Measurements from ENCODE around the gene DNAAF5. TPM values are rescaled to one million over a fixed set of nuclear protein-coding genes. Genes with fewer than 3 reads are reported as not detected.

The DNAAF5 gene
- total RNA-seq, 1 donor from 2014 or later: 59.7 TPM

DNA sequence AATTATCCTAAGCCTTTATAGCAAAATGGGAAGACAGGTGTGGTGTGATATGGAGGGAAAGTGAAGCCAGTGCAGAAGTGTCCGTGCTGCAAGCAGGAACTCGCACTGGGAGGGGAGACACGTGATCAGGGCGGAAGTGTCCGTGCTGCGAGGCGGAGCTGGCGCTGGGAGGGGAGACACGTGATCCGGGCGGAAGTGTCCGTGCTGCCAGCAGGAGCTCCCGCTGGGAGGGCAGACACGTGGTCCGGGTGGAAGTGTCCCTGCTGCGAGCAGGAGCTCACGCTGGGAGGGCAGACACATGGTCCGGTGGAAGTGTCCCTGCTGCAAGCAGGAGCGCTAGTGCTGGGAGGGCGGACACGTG, 41.1 kb downstream of the DNAAF5 start:
- peaks cover 2% of the 10 kb centered on the region for H3K36me3 ChIP-seq (ENCODE audit: control insufficient read depth, insufficient read depth, low read length)
- peak; percentile 80 for DNase-seq (ENCODE audit: low read depth)
- peak overlapping the region; percentile 50 for H3K4me3 ChIP-seq (ENCODE audit: low read depth, low read length)
- no peaks in the 10 kb centered on the region for H3K27me3 ChIP-seq (ENCODE audit: control insufficient read depth, insufficient read depth, low read length)
- TF ChIP-seq, protein P1, sequence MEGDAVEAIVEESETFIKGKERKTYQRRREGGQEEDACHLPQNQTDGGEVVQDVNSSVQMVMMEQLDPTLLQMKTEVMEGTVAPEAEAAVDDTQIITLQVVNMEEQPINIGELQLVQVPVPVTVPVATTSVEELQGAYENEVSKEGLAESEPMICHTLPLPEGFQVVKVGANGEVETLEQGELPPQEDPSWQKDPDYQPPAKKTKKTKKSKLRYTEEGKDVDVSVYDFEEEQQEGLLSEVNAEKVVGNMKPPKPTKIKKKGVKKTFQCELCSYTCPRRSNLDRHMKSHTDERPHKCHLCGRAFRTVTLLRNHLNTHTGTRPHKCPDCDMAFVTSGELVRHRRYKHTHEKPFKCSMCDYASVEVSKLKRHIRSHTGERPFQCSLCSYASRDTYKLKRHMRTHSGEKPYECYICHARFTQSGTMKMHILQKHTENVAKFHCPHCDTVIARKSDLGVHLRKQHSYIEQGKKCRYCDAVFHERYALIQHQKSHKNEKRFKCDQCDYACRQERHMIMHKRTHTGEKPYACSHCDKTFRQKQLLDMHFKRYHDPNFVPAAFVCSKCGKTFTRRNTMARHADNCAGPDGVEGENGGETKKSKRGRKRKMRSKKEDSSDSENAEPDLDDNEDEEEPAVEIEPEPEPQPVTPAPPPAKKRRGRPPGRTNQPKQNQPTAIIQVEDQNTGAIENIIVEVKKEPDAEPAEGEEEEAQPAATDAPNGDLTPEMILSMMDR (IDR thresholded peaks at IDR 0.05; ENCODE audit: insufficient read depth, low read length, poor library complexity, severe bottlenecking): peak; percentile 8

DNA sequence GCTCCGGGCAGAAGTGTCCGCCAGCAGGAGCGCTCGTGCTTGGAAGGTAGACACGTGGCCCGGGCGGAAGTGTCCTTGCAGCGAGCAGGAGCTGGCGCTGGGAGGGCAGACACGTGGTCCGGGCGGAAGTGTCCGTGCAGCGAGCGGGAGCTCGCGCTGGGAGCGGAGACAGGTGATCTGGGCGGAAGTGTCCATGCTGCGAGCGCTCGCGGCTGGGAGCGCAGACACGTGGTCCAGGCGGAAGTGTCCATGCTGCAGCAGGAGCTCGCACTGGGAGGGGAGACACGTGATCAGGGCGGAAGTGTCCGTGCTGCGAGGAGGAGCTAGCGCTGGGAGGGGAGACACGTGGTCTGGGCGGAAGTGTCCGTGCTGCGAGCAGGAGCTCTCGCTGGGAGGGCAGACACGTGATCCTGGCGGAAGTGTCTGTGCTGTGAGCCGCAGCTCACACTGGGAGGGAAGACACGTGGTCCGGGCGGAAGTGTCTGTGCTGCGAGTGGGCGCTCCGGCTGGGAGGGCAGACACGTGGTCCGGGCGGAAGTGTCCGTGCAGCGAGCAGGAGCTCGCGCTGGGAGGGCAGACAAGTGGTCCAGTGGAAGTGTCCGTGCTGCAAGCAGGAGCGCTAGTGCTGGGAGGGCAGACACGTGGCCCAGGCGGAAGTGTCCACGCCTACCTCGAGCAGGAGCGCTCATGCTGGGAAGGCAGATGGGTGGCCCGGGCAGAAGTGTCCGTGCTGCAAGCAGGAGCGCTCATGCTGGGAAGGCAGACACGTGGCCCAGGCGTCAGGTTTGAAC, 41.6 kb downstream of the DNAAF5 start:
- Histone ChIP-seq H3K36me3 (ENCODE audit: control insufficient read depth, insufficient read depth, low read length) (peaks cover 2% of the 10 kb centered on the region), H3K4me3 (ENCODE audit: low read depth, low read length) (peak overlapping the region; percentile 50), H3K27me3 (ENCODE audit: control insufficient read depth, insufficient read depth, low read length) (no peaks in the 10 kb centered on the region)
- peak; percentile 97 for DNase-seq (ENCODE audit: low read depth)
- TF ChIP-seq, protein P1 (IDR thresholded peaks at IDR 0.05; ENCODE audit: insufficient read depth, low read length, poor library complexity, severe bottlenecking): no peak

DNA sequence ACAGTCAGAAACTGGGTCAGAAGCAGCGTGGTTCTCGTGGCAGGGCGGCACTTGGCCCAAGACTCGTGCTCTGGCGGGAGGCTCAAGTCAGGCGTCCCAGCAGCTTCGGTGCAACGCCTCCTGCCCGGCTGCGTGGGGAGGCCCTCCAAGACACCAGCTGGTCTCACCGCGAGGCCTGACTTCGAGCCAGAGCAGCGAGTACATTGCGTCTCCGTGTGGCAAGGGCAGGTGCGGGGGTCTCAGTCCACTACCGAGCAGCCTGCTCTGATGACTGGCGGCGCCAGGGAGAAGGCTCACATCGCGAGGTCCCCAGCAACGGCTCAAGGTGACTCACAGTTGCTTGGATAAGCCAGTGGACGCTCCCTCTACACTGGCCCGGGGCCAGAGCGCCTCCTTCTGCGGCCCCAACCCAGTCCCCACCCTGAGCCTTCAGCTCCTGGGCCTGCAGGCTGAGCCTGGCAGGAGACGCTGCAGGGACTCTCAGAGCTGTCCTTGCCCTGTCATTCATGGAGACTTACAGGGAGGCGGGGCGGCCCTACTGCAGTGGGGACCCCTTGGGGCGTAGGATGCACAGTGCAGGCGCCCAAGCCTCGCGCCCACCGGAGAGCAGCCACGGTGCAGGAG, 42.5 kb downstream of the DNAAF5 start:
- no peaks in the 10 kb centered on the region for H3K36me3 ChIP-seq (ENCODE audit: control insufficient read depth, insufficient read depth, low read length)
- H3K4me3 ChIP-seq (ENCODE audit: low read depth, low read length): peak overlapping the region; percentile 21
- no peaks in the 10 kb centered on the region for H3K27me3 ChIP-seq (ENCODE audit: control insufficient read depth, insufficient read depth, low read length)
- TF ChIP-seq, protein P1 (IDR thresholded peaks at IDR 0.05; ENCODE audit: insufficient read depth, low read length, poor library complexity, severe bottlenecking): peak; percentile 15
- DNase-seq (ENCODE audit: low read depth): no peak

DNA sequence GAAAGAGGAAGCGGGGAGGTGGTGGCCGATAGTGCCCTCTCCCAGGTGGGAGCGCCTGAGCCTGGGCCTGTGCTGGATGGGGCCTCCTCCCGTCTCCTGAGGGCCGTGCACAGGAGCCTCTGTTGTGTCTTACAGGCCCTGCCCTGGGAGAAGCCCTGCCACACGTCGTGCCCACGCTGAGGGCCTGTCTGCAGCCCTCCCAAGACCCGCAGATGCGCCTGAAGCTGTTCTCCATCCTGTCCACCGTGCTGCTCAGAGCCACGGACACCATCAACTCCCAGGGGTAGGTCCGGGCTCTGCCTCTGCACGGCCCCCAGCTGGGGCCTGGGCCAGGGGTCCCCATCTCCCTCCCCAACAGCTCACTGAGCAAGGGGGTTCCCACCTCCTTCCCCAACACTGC, 43.8 kb downstream of the DNAAF5 start:
- H3K36me3 ChIP-seq (ENCODE audit: control insufficient read depth, insufficient read depth, low read length): no peaks in the 10 kb centered on the region
- H3K27me3 ChIP-seq (ENCODE audit: control insufficient read depth, insufficient read depth, low read length): no peaks in the 10 kb centered on the region
- no peak overlapping the region for H3K4me3 ChIP-seq (ENCODE audit: low read depth, low read length)

DNA sequence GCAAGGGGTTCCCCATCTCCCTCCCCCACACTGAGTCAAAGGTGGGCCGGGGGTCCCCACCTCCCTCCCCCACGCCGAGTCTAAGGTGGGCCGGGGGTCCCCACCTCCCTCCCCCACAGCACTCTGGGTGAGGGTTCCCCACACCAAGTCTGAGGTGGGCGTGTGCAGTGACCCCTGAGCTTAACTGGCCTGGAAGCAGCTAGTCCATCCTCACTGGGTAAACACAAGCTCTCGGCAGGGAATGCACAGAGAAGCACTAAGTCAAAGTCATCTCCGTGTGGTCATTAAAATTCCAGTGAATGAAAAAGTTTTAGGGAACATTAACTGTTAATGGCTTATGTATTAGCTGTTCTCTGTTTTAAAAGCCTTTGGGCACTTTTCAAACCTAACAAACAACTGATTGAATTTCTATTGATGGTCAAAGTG, 44.3 kb downstream of the DNAAF5 start:
- TF ChIP-seq, protein P1 (IDR thresholded peaks at IDR 0.05; ENCODE audit: insufficient read depth, low read length, poor library complexity, severe bottlenecking): no peak
- Histone ChIP-seq H3K4me3 (ENCODE audit: low read depth, low read length) (no peak overlapping the region), H3K36me3 (ENCODE audit: control insufficient read depth, insufficient read depth, low read length) (no peaks in the 10 kb centered on the region), H3K27me3 (ENCODE audit: control insufficient read depth, insufficient read depth, low read length) (no peaks in the 10 kb centered on the region)
- peak; percentile 48 for DNase-seq (ENCODE audit: low read depth)

More for the DNA sequence above, 43.8 kb downstream of the DNAAF5 start:
- no peak for DNase-seq (ENCODE audit: low read depth)
- TF ChIP-seq, protein P1 (IDR thresholded peaks at IDR 0.05; ENCODE audit: insufficient read depth, low read length, poor library complexity, severe bottlenecking): no peak
